DOHH2 (cell line): Measurements from ENCODE around the gene FAM131A.

Source experiments
- CTCF ChIP-seq: fragments of 200-600 bp; sonication (generic); IDR thresholded peaks from one replicate; pipeline ENCODE4 v1.5.1; 2014; ENCODE audit warnings: antibody characterized with exemption, mild to moderate bottlenecking, low read depth, low read length; ENCODE audit not compliant: poor library complexity, severe bottlenecking
- EZH2phosphoT487 ChIP-seq: fragments of 200-600 bp; sonication (generic); IDR thresholded peaks from 2 replicates; pipeline ENCODE4 v1.6.1; 2017; ENCODE audit warnings: borderline replicate concordance, mild to moderate bottlenecking, antibody characterized with exemption, low read length, moderate library complexity, mixed read lengths

DNA sequence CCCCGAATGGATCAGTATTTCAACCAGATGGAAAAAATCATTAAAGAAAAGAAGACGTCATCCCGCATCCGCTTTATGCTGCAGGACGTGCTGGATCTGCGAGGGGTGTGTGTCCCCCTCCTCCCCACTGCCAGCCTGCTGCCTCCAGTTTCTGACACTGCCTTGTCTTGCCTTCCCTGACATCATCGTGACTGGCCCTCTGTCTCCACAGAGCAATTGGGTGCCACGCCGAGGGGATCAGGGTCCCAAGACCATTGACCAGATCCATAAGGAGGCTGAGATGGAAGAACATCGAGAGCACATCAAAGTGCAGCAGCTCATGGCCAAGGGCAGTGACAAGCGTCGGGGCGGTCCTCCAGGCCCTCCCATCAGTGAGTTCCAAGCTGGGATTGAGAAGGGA lies 12.1 kb upstream of the FAM131A start:
- TF ChIP-seq CTCF: no peak
- no peak for TF ChIP-seq EZH2phosphoT487
